HepG2 (cell line): ENCODE results near the gene PAFAH1B1. TPM values are rescaled to one million over a fixed set of nuclear protein-coding genes. Genes with fewer than 3 reads are reported as not detected.
A peak's percentile ranks its signal among the peaks of the same experiment; 100 is the strongest.
"Not testable (repeated sequence)": the region's sequence is repeated elsewhere in the genome, so short reads cannot be mapped to it uniquely, and the experiment has no call there.

ENCODE experiments used
- ATAC-seq: fragments of 200-7000 bp; cut with Tn5 transposase; 3 replicates; pipeline ENCODE4 v1.9.1; 2020; ENCODE audit warnings: mild to moderate bottlenecking, moderate library complexity
- BruUV-seq: library from RNA; stranded (reverse); fragments of 400-500 nt; replicated peaks from 2 replicates; lab custom pipeline; 2021; lab: Mats Ljungman, UMichigan
- CTCF ChIA-PET: fragments of 300-600 bp; formaldehyde crosslinking; extraction: SDS; loops from one replicate; lab custom pipeline; 2021; ENCODE audit warnings: low total read pairs, inconsistent platforms, low intra/inter-chr PET ratio; lab: Yijun Ruan, JAX
- POLR2A ChIA-PET: fragments of 350-600 bp; sonication (Branson Sonifier 250); formaldehyde crosslinking; loops from one replicate; lab custom pipeline; 2020; ENCODE audit warnings: antibody characterized with exemption, inconsistent platforms; lab: Yijun Ruan, JAX
- DNase-seq: peaks from one replicate; pipeline ENCODE4 v3.0.0-alpha.2; 2015; ENCODE audit warnings: low spot score
- FAIRE-seq: peaks from 3 replicates; lab custom pipeline; 2011; peaks lifted over from hg19 to GRCh38; lab: Jason Lieb, UNC
- H2AFZ ChIP-seq: one replicate; pipeline ENCODE4 v1.6.1; 2011; ENCODE audit warnings: low read length, inconsistent platforms
- H3K27ac ChIP-seq: fragments of 300-600 bp; 3 replicates; pipeline ENCODE4 v1.8.0; 2011; ENCODE audit warnings: mixed run types, mild to moderate bottlenecking, mixed read lengths, low read length, inconsistent platforms; ENCODE audit not compliant: insufficient read depth; ENCODE audit errors: extremely low read length
- H3K27me3 ChIP-seq, 2 experiments: fragments of 200-600 bp in 1 of 2; 2 replicates in 1 of 2; 3 replicates in 1 of 2; pipeline versions ENCODE4 v1.6.0 to v1.8.0; 2011; ENCODE audit warnings: low read length in 2 of 2, mild to moderate bottlenecking in 2 of 2, moderate library complexity in 2 of 2, inconsistent platforms in 1 of 2; ENCODE audit not compliant: insufficient read depth in 2 of 2, control insufficient read depth in 1 of 2
- H3K36me3 ChIP-seq, 2 experiments: fragments of 200-600 bp in 1 of 2; replicated peaks in 1 of 2; 2 replicates in 1 of 2; 3 replicates in 1 of 2; pipeline versions ENCODE4 v1.5.1 to v1.8.0; 2011; ENCODE audit warnings: low read length in 2 of 2, inconsistent platforms in 1 of 2; ENCODE audit not compliant: insufficient read depth in 2 of 2, control insufficient read depth in 1 of 2
- H3K4me1 ChIP-seq: 2 replicates; pipeline ENCODE4 v1.5.1; 2012; ENCODE audit warnings: low read length, inconsistent platforms; ENCODE audit not compliant: insufficient read depth
- H3K4me2 ChIP-seq: 2 replicates; pipeline ENCODE4 v1.6.0; 2011; ENCODE audit warnings: low read depth, low read length, inconsistent platforms
- H3K4me3 ChIP-seq, 3 experiments: fragments of 200-600 bp in 1 of 3; sonication (generic), shearing (Covaris generic) in 1 of 3; replicated peaks in 1 of 3; 2 replicates each; pipeline ENCODE4 v1.5.1; 2011 to 2016; ENCODE audit warnings: low read length in 3 of 3, inconsistent platforms in 2 of 3, low read depth in 2 of 3, mild to moderate bottlenecking in 2 of 3, control low read depth in 1 of 3, mixed read lengths in 1 of 3; ENCODE audit not compliant: insufficient read depth in 1 of 3
- H3K79me2 ChIP-seq: one replicate; pipeline ENCODE4 v1.6.1; 2011; ENCODE audit warnings: low read length, inconsistent platforms; ENCODE audit not compliant: insufficient read depth
- H3K9ac ChIP-seq: 2 replicates; pipeline ENCODE4 v1.6.0; 2011; ENCODE audit warnings: mild to moderate bottlenecking, low read depth, low read length, inconsistent platforms; ENCODE audit not compliant: insufficient read depth
- H3K9me3 ChIP-seq: 2 replicates; pipeline ENCODE4 v1.5.1; 2012; ENCODE audit warnings: mild to moderate bottlenecking, low read length
- H4K20me1 ChIP-seq: 2 replicates; pipeline ENCODE4 v1.6.0; 2011; ENCODE audit warnings: inconsistent platforms, mild to moderate bottlenecking, low read length, moderate library complexity; ENCODE audit not compliant: insufficient read depth
- DNMT1 ChIP-seq: sonication (generic); formaldehyde crosslinking; IDR thresholded peaks from 2 replicates; pipeline ENCODE4 v1.5.1; 2020; ENCODE audit warnings: mild to moderate bottlenecking, missing genetic modification reagents
- HOXA3 ChIP-seq: sonication (generic); formaldehyde crosslinking; IDR thresholded peaks from 2 replicates; pipeline ENCODE4 v1.5.0; 2020; ENCODE audit warnings: missing genetic modification reagents
- POLR2A ChIP-seq, 2 experiments: IDR thresholded peaks; 2 replicates each; pipeline ENCODE4 v1.6.1; 2011; ENCODE audit warnings: low read depth in 2 of 2, low read length in 2 of 2, mild to moderate bottlenecking in 1 of 2, moderate library complexity in 1 of 2; ENCODE audit not compliant: insufficient read depth in 1 of 2
- RBFOX2 ChIP-seq: fragments of 200-400 bp; formaldehyde crosslinking; IDR thresholded peaks from 2 replicates; pipeline ENCODE4 v1.6.1; 2017; ENCODE audit warnings: low read depth, mild to moderate bottlenecking, low read length
- RFX1 ChIP-seq: fragments of 450-650 bp; IDR thresholded peaks from 2 replicates; pipeline ENCODE4 v1.6.1; 2017
- ZNF784 ChIP-seq: sonication (generic); formaldehyde crosslinking; IDR thresholded peaks from 2 replicates; pipeline ENCODE4 v1.5.1; 2020; ENCODE audit warnings: missing genetic modification reagents, mild to moderate bottlenecking, borderline replicate concordance
- ZSCAN29 ChIP-seq: sonication (generic); formaldehyde crosslinking; conservative IDR thresholded peaks from 2 replicates; pipeline ENCODE4 v1.4.0; 2020; ENCODE audit warnings: mild to moderate bottlenecking, missing genetic modification reagents
- WGBS: methylation state at CpG from one replicate; pipeline ENCODE4 v1.1.6; 2017; ENCODE audit warnings: low lambda C conversion rate; 5-methylcytosine and 5-hydroxymethylcytosine counted together
- in situ Hi-C: cut with HindIII; loops from 2 replicates; pipeline ENCODE4 v1.10.0; 2017; ENCODE audit warnings: low pct_unique_long_range_greater_than_20kb; ENCODE audit not compliant: extremely low pct_ligation_motif_present
- intact Hi-C: fragments of 100-400 bp; cut with micrococcal nuclease; formaldehyde crosslinking; loops from one replicate; pipeline ENCODE4 v1.10.0; 2022; ENCODE audit not compliant: unreplicated experiment
- polyA plus RNA-seq, 8 experiments: library from polyadenylated mRNA; depleted of rRNA in 3 of 8; stranded (reverse) in 7 of 8; unstranded in 1 of 8; fragments of >200 nt; fragmentation: Illumina TruSeq in 4 of 8; extraction: Trizol in 4 of 8; gene quantifications; 2 replicates each; pipeline versions ENCODE4 v1.2.1 to v1.2.3, GENCODE V29; 2011 to 2016; ENCODE audit warnings: low read depth in 4 of 8, missing spikeins in 1 of 8, mixed read lengths in 1 of 8; ENCODE audit not compliant: insufficient read depth in 1 of 8
- total RNA-seq, 5 experiments: library from RNA; depleted of rRNA; stranded (reverse); fragments of >200 nt; fragmentation: Illumina TruSeq; extraction: Trizol; gene quantifications; 2 replicates each; pipeline ENCODE4 v1.2.3, GENCODE V29; 2016; ENCODE audit warnings: low read depth in 1 of 5
- TF ChIP-seq, protein P1 (sequence below): sonication (generic); formaldehyde crosslinking; IDR thresholded peaks from 2 replicates; pipeline ENCODE4 v1.4.0; 2020; ENCODE audit warnings: missing genetic modification reagents, mild to moderate bottlenecking, borderline replicate concordance

PAFAH1B1 gene
- total and polyA plus RNA-seq, 2 of the 13 experiments (the other 11 are each of a cell fraction or from before 2014, with no cell fraction given) = 46.0 to 64.9 TPM

DNA sequence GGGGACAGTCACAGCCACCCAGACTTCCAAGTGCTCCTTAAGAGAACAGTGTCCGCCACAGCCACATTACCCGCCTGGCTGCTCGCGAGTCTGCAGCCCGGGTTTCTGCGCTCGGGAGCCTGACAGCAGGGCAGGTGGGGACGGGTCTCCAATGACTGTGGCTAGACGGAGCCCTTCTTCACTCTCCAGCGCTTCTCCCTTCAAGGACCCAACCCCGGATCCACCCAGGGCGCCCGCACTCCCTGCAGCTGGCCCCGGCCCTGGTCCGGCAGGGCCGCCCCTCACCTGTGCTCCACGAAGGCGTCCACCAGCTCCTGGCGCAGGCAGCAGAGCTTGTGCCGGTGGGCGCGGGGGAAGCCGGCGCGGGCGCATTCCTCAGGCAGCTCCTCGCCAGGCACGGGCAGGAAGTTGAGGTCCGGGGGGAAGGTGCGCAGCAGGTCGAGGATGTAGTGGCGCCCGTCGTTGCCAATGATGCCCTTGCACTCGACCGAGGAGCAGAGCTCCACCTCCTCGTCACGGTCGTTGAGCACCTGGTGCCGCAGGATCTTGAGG is 104.2 kb downstream of the PAFAH1B1 start:
- 98% methylated on average over 25 of the region's 40 CpGs for WGBS
- no peaks in the 10 kb centered on the region for H4K20me1 ChIP-seq
- H3K4me3 ChIP-seq = no peak overlapping the region
- H3K4me2 ChIP-seq = no peak overlapping the region
- FAIRE-seq = no peak
- no peaks in the 10 kb centered on the region for H3K9me3 ChIP-seq
- H3K4me1 ChIP-seq = no peaks in the 10 kb centered on the region
- H3K27me3 ChIP-seq = no peaks in the 10 kb centered on the region
- in situ Hi-C loops (no loop called here), intact Hi-C loops (no loop called here)
- no peak for DNase-seq
- peaks cover 51 to 76% of the 10 kb centered on the region in 2 experiments; a peak in 4 of 5 replicates for H3K36me3 ChIP-seq
- ChIA-PET POLR2A (interaction anchor here (1.8 kb wide), 1 partner anchor 13 kb away, joined by 6 read pairs; no protein-coding TSS in a partner anchor), CTCF (no interaction called here)
- H3K79me2 ChIP-seq = no peaks in the 10 kb centered on the region
- BruUV-seq = no TSS peak
- no peak overlapping the region for H2AFZ ChIP-seq
- H3K27ac ChIP-seq = no peak overlapping the region
- ATAC-seq = no peak
- H3K9ac ChIP-seq = no peak overlapping the region
- TF ChIP-seq RBFOX2 (peak; percentile 50; the same call in 1 of the 2 replicates), DNMT1 (CRISPR knock-in tag) (no peak), ZNF784 (CRISPR knock-in tag) (no peak), RFX1 (no peak), POLR2A (IDR thresholded peaks at IDR 0.05; ENCODE audit: insufficient read depth in 1 of 2, low read depth in 2 of 2, low read length in 2 of 2) (0 out of 4 replicates have a peak, but pooled peaks of 1 of the 2 experiments have one; percentile 8), HOXA3 (0 out of 2 replicates have a peak, but pooled peaks have one; percentile 8), ZSCAN29 (CRISPR knock-in tag) (no peak)
- TF ChIP-seq, protein P1, sequence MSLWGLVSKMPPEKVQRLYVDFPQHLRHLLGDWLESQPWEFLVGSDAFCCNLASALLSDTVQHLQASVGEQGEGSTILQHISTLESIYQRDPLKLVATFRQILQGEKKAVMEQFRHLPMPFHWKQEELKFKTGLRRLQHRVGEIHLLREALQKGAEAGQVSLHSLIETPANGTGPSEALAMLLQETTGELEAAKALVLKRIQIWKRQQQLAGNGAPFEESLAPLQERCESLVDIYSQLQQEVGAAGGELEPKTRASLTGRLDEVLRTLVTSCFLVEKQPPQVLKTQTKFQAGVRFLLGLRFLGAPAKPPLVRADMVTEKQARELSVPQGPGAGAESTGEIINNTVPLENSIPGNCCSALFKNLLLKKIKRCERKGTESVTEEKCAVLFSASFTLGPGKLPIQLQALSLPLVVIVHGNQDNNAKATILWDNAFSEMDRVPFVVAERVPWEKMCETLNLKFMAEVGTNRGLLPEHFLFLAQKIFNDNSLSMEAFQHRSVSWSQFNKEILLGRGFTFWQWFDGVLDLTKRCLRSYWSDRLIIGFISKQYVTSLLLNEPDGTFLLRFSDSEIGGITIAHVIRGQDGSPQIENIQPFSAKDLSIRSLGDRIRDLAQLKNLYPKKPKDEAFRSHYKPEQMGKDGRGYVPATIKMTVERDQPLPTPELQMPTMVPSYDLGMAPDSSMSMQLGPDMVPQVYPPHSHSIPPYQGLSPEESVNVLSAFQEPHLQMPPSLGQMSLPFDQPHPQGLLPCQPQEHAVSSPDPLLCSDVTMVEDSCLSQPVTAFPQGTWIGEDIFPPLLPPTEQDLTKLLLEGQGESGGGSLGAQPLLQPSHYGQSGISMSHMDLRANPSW = no peak

DNA sequence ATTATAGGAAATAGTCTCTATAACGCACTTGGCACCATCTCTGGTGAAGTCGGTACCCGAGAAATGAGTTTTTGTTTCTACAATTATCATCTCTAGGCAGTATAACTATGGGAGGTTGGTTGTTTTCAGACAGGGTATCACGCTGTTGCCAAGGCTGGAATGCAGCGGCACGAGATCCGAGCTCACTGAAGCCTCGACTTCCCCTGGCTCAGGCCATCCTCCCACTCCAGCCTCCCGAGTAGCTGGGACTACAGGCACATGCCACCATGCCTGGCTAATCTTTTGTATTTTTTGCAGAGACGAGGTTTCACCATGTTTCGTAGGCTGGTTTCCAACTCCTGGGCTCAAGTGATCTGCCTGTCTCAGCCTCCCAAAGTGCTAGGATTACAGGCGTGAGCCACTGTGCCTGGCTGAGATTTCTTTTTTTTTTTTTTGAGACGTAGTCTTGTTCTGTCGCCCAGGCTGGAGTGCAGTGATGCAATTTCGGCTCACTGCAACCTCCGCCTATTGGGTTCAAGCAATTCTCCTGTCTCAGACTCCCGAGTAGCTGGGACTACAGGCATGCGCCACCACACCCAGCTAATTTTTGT is 105.9 kb downstream of the PAFAH1B1 start:
- H3K79me2 ChIP-seq, H3K4me2 ChIP-seq, H3K4me1 ChIP-seq, intact Hi-C loops, H3K4me3 ChIP-seq, FAIRE-seq, BruUV-seq, ATAC-seq, H3K27me3 ChIP-seq, H2AFZ ChIP-seq, H4K20me1 ChIP-seq, H3K9ac ChIP-seq, in situ Hi-C loops, POLR2A ChIA-PET, H3K27ac ChIP-seq, H3K9me3 ChIP-seq, DNase-seq, CTCF ChIA-PET: not testable (repeated sequence)
- peaks cover 46 to 75% of the 10 kb centered on the region in 2 experiments for H3K36me3 ChIP-seq
- 97% methylated on average over 18 of the region's 18 CpGs for WGBS
